ENCODE data around the gene PRELID2.

Gene PRELID2

DNA sequence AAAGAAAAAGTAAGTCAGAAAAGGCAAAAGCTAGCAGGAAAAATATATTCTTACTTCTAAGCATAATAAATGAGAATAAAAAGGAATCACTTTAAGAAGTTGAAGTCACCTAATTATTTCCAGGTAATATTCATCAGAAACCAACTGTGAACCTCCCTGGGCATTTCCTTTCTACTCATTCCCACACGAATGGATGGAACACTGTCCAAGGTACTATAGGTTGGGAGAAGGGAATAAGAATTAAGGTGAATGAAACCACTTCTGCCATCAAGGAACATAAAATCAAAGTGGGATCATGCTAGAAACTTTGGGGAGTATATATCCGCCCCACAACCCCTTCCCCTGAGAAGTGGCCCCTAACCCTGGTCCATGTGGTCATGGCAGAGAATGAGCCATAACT is 41.6 kb downstream of the PRELID2 start:
- DNase-seq = no peak

DNA sequence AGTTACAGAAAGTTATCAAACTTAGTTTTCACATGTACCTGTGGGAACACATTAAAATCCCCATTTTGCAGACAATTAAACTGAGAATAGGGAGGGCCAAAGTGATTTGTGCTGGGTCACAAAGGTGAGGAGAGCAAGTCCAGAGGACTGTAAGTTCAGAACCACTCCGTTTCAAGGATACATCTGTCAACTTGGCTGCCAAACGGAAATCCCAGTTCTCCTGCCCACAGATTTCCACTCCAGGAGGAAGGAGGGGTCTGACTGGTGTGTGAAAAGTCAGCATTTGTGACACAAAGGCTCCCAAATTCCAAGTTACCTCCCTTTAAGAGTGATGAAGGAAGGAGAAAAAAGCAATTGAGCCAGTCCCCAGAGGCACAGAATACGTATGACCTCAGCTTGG is 42.3 kb downstream of the PRELID2 start:
- no peak for DNase-seq

DNA sequence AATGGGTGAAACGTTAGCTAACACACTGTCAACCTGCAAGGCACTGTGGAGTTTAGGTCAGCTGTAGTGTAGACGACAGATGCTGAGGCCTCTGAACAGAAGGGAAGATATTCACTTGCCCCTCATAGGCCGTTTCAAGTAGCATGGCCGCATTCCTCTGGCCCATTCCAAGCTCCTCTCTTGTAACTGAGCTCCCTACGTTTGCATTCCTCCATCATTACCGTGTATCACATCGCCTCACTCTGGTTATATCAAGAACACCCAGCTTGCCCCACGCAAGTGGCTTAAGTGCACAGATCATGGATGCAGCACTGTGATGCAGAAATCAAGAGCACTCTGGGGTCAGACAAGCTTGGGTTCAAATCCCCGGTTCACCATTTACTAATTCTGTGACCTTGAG is 43.3 kb downstream of the PRELID2 start:
- DNase-seq = no peak

DNA sequence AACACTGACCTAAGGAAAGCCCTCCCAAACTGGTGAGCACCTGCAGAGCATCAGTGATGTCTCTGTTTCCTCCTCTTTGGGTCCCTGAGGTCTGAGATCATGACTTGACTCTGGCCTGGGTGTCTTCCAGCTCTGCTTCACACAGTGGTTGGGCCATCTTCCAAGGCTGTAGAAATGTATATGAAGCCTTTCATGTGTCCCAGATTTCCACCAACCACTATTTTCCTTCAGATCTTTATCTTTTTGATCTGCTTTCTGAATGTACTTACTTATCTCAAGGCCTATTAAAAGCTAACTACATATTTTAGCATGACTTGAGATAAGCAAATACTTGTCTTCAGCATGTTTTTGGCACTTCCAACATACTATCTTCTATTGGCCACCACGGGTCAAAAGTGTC is 47.1 kb downstream of the PRELID2 start:
- DNase-seq = no peak

DNA sequence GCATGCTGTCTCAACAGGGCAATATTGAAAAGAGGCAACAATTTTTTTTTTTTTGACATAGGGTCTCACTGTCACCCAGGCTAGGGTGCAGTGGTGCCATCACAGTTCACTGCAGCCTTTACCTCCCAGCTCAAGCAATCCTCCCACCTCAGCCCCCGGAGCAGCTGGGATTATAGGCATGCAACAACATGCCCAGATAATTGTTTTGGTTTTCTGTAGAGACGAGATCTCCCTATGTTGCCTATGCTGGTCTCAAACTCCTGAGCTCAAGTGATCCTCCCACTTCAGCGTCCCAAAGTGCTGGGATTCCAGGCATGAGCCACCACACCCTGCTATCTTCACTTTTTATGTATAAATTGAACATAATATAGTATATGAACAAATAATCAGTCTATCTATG is 47.6 kb downstream of the PRELID2 start:
- DNase-seq = no peak

DNA sequence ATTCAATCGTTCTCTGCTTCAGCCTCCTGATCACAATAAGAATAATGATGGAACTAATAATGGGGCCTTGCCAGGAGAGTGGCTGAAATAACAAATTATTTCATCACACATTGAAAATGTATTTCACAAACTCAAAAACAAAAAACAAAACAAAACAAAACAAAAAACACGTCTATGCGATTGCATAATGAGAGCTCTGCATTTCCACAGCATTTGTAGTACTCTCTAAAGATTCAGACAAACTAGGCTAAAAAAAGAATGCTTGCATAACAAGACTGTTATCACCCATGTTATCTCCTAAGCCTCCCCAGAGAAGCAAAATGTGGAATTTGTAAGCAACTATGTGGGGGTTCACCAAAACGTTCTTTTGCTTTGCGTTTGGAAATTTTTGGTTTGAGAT is 48.1 kb downstream of the PRELID2 start:
- no peak for DNase-seq

DNA sequence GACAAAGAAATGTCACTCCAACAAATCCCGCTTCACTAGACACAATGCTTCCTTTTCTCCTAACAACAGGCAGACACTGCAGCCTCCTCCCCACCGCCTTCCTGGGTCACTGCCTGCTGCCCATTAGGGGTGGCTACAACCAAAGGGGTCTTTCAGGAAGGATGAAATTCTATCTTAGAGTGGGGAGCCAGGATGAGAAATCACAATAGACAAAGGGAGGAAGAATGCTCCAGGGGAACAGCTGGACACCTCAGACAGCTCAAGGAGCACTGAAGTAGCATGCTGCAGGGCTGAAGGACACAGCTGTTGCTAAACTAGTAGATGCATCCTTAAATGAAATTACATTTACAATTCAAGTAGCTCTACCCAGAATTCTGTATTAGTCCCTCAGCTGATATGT is 54.2 kb downstream of the PRELID2 start:
- no peak for DNase-seq

DNA sequence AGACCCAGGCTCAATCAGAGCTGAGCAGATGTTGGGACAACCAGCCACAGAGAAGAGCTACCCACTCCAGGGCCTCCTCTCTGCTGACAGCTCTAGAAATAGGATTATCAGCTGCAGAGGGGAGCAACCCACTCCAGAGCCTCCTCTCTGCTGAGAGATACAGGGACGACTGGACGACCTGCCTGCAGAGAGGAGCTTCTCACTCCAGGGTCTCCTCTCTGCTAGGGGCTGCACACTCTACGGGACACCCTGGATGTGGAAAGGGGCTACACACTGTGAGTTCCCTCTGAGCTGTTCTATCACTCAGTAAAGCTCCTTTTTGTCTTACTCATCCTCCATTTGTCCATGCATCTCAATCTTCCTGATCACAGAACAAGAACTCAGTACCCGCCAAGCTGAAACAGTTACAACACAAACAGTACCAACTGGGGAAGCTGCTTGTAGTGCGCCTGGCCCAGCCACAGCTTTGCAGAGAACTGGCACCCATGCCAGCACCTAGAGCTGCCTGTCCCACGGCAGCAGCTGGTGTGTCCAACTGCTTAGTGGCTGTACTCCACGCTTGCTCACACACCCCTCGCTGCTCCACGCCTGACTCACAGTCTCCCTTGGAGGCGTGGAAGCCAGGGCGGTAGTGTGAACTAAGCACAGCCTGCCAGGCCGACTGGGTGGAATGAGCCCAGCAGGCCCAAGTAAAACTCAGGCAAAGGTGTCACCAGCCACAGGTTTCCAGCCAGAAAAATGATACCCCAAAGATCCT is 56.8 kb downstream of the PRELID2 start:
- DNase-seq = no peak

DNA sequence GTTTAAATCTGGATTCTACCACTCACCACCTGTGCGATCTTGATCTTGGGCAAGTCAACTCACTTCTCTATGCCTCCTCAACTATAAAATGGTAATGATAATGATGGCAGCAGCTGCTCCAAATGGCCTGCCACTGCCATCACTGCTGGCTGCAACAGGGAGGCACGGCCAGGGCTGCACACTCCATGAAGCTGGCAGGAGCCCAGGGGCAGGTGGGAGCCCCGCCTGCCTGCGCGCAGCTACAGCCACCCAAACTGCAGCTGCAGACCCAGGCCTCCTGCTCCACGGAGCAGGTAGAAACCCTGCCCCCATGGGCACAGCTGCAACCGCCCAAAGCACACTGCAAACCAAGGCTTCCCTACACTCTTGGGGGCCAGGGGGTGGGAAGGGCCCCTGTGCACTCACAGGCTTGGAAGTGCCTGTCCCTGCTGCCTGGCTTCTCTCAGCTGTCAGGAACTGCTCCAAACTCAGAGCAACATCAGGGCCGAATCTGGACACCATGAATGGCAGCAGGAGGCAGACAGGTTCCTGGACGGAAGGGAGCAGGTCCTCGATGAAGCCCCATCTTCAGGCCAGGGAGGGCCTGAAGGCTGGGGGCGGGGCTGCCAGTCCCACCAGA is 57.6 kb downstream of the PRELID2 start:
- DNase-seq = peak; percentile 7

DNA sequence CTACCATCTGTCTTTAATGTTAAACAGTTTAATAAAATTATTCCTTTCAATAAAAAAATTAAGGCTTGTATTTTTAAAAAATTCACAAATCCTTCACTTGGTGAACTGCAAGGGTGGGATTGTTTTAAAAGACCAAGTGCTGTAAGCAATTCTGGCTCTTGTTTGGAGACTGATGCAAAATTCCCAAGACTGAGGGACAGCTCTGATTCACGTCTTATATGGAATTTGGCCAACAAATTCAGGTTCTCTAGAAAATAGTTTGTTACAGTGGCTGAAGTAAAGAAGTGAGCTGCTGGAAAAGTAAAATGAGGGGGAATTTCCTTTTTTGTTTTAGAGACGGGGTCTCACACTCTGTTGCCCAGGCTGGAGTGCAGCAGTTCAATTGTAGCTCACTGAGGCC is 58.3 kb downstream of the PRELID2 start:
- DNase-seq = no peak

DNA sequence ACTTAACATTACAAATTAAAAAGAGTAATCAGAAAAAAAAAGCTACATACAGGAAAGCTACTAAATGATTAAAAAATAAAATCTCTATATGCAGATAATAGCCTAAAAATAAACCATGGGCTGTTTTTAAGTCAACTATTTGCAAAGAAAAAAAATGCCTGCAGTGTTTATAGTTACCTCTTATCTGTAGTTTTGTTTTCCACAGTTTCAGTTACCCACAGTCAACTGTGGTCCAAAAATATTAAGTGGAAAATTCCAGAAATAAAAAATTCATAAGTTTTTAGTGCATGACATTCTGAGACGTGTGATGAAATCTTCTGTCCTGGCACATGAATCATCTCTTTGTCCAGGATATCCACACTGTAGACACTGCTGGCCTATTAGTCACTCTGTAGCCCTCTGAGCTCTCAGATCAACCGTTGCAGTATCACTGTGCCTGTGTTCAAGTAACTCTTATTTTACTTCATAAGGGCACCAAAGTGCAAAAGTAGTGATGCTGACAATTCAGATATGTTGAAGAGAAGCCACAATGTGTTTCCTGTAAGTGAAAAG is 59.2 kb downstream of the PRELID2 start:
- DNase-seq = no peak

DNA sequence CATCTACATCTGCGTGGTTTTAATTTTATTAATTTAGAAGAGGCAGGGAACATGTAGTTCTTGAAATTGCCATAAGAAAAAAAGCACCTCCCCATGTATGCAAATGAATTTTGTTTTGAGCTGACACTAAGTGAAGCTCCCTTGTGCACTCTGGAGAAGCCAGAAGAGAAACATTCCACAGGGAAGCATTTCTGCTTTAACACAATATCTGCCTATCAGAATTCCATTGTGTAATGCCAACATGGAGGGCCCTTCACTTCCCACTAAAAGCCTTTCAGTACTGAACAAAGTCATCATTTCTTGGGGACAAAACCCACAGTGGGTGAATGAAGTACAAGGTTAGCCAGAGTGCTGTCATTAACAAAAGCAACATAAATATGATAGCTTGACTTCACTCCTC is 59.7 kb downstream of the PRELID2 start:
- no peak for DNase-seq

DNA sequence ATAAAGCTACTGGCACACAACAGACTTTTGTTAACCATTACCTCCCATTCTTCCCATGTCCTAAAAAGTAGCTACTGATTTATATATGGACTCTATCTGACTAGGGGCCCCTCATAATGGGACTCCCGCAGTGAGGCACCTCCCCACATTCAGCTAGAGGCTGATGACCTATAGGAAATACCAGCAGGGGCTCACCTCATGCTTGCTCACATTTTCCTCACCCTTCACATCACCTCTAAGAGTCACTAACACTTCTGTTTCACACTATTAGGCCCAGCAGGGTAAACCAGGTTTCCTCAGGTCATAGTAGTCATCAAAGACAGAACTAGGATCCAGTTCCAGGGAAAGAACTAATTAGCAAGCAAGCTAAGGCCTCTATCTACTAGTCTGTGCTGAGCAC is 60.7 kb downstream of the PRELID2 start:
- DNase-seq = no peak

DNA sequence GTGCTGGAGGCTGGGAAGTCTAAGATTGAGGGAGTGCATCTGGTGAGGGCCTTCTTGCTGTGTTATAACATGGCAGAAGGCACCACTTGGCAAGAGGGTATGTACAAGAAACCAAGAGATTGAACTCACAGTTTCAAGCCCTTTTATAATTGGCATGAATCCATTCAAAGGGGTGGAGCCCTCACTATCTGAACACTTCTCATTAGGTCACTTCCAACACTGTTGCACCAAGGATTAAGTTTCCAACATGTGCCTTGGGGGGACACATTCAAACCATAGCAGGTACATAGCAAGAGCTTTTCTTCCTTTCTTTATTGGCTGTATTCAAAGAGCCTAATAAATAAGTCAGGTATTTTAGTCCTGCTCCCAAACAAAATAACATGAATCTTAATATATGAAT is 62.7 kb downstream of the PRELID2 start:
- DNase-seq = no peak

DNA sequence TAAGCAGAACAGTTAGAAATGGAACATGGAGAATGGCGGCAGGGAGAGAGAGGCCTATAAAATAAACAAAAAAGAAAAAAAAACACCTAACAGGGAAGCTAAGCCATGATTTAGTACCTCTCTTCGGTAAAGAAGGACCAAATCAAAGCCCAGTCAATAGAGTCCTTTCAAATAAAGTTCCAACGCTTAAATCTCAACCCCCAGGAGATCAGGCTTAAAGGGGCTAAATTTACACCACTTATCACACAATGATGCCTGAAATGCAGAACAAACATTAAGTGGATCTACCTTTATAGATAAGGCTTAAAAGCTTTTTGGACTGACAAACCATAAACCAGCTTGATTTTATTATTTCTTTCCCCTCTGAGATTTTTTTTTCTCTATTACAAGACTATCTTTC is 66.3 kb downstream of the PRELID2 start:
- no peak for DNase-seq

DNA sequence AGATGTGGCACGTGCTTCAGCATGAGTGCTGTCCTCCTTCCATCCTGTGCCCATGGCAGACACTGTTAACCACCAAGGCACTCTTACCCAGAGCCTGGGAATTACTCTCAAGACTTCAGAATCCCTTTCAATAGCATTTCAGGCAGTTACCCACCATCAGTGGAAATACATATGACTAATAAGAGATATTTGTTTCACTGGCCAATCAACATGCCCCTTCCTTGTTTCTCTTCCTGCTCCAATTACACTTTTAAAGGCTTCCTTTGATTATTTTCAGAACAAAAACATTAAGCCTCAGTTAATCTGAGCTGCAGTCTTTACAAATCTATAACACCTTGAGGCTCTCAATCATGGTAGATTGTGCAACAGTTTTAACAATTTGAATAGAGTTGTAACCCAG is 70.8 kb downstream of the PRELID2 start:
- DNase-seq = no peak

DNA sequence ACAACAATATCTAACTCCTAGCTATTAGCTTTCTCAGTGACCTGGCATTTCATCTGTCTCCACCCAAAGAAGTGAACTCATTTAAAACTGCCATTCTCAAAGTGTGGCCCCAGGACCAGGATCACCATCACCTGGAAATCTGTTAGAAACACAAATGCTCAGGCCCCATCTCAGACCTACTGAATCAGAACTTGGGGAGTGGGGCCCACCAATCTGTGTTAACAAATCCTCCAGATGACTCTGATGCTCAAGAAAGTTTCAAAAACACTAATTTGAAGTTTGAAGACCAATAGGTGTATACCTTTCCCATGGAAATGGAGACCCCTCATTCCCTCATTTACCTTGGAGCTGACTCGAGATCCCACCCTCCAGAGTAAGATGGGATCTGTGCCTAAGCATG is 72.3 kb downstream of the PRELID2 start:
- DNase-seq = no peak

DNA sequence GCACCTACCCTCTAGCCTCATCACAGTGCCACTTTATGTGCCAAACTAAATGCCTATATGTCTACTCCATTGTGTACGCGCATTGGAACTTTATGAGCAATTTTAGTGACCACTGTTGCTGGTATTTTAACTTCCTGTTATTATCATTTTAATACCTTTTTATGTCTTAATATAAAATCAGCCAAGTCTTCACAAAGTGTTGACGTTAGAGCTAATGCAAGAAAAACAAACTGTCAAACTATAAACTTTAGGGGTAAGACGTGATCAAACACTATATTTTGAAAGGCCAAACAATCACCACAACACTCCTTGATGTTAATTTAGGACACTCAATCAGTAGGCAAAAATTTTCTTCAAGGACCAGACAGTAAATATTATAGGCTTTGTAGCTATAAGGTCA is 73.9 kb downstream of the PRELID2 start:
- no peak for DNase-seq

DNA sequence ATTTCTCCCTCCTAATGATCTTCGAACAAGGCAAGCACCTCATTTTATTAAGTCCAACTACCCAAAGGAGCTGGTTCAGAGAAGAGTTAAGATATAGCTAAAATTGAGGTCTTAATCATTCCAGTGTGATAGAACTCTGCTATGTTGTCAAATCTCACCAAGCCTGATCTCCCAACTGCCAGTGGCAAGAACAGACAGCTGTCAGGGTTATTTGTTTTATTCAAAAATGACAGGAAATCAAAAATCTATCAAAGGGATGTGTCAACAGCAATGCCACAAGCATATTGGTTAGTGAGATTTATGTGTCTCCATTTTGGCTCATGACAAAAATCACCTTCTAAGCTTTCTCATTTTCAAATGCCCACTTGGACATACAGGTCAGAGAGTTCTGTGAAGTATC is 74.5 kb downstream of the PRELID2 start:
- no peak for DNase-seq

DNA sequence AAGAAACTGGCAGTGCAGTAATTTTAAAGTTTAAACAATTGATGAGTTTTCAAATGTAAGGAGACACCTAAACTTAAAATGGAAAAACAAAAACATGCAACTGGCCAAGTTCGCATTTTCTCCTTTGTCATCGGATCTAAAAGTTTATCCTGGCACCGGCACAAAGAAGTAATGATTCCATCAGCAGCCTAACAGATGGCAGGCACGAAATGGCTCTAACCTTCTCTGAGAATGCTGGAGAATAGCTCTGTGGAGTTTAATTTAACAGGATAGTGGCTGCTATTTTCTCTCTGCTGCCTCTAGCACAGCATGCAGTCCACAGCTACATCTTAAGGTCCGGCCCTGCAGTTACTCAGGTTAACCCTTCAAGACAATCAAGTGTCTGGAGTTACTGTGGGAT is 82.2 kb downstream of the PRELID2 start:
- DNase-seq = no peak

DNA sequence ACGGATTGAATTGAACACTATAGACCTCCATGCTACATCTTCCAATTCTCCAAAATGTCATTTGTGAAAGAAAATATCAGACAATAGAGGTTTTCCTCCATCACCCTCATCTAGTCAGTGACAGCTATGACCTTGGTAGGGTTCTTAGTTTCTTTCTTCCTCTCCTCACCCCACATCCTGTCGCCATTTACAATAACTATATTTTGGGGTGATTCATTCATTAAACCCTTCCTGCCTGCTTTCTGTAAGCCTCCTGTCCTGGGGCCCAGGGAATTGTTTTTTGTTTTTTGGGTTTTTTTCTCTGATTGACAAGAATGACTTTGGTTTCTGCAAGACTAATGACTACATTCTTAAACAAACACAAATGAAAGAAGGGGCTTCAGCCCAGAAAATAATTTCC is 82.6 kb downstream of the PRELID2 start:
- DNase-seq = no peak

DNA sequence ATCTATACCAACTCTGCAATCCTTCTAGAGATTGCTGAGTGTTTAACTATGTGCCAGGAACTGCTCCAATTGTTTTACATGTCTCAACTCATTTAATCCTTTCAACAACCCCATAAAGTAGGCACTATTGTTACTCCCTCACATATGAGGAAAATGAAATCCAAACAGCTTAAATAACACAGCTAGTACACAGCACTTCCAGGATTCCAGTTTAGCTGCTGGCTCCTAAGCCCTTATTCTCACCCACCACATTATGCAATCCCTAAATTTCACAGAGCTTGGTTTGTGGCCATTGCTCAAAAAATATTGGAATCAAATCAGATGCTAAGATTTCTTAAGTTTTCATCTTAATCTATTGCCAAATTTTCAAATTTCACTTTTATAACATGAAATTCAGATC is 84.9 kb downstream of the PRELID2 start:
- no peak for DNase-seq

DNA sequence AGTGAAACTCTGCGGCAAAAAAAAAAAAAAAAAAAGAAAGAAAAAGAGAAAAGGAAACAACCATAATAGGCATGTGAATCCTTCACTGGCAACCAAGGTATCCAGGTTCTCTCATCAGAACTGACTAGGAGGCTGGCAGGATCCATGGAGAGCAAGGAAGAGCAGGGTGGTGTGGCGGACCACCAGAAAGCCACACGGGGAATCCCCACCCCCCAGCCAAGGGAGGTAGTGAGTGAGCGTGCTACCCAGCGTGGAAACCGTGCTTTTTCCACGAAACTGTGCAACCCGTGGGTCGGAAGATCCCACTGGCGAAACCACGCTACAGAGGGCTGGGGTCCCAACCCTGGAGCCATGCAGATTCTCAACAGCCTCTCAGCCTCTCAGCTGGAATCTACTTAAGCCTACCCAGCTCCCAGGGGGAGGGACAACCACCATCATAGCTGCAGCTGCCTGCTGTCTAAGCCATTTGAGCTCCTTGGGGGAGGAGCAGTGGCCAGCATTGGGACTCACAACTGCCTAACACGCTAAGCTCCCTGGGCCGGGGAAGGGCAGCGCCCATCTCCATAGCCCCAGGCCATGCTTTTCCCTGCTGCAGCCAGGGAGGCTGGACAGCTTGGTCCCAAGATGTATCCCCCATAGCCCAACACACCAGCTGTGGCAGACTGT is 91.6 kb downstream of the PRELID2 start:
- no peak for DNase-seq

DNA sequence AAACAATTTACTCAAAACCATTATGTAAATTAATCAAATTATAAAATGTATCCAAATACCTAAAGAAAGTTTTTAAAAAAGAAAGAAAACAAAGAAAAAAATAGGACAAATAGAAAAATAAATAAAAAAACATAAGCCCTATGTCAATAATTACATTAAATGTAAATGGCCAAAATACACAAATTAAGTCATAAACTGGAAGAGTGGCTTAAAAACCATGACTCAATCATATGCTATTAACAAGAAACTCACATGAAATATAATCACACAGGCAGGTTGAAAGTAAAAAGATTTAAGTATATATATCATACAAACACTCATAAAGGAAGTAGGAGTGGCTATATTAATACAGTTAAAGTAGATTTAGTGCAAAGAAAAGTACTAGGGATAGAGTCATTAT is 95.3 kb downstream of the PRELID2 start:
- DNase-seq = no peak

Measured in NCI-H1105 (cell line).